Upper lobe of left lung (tissue), 6 donors: Measurements from ENCODE around the gene KLK2. TPM values are rescaled to one million over a fixed set of nuclear protein-coding genes. Genes with fewer than 3 reads are reported as not detected.

Experiments
- ATAC-seq, 2 donors: fragments of 200-7000 bp; cut with Tn5 transposase; one replicate each; pipeline ENCODE4 v1.9.1; 2022; ENCODE audit warnings: mild to moderate bottlenecking in 2 of 2, moderate library complexity in 2 of 2; ENCODE audit not compliant: low FRiP score in 2 of 2
- DNase-seq, 2 donors: peaks; one replicate each; pipeline ENCODE4 v3.0.0-alpha.2; 2019 to 2020
- H3K27ac ChIP-seq, 4 donors: fragments of 200-600 bp; sonication (generic); one replicate each; pipeline ENCODE4 v1.5.1; 2016 to 2019
- H3K27me3 ChIP-seq, 4 donors: fragments of 200-600 bp; sonication (generic); one replicate each; pipeline ENCODE4 v1.5.1; 2017 to 2019
- H3K36me3 ChIP-seq, 4 donors: fragments of 200-600 bp; sonication (generic); one replicate each; pipeline ENCODE4 v1.5.1; 2016 to 2019
- H3K4me1 ChIP-seq, 4 donors: fragments of 200-600 bp; sonication (generic); one replicate each; pipeline ENCODE4 v1.5.1; 2018 to 2019
- H3K4me3 ChIP-seq, 4 donors: fragments of 200-600 bp; sonication (generic); one replicate each; pipeline ENCODE4 v1.5.1; 2017 to 2019; ENCODE audit warnings: mild to moderate bottlenecking in 2 of 4, moderate library complexity in 1 of 4
- H3K9me3 ChIP-seq, 4 donors: fragments of 200-600 bp; sonication (generic); one replicate each; pipeline ENCODE4 v1.5.1; 2018 to 2019
- CTCF ChIP-seq, 6 experiments: fragments of 450-650 bp in 4 of 6; fragments of 200-600 bp in 2 of 6; sonication (generic) in 2 of 6; IDR thresholded peaks; one replicate each; pipeline ENCODE4 v1.5.1; 2016 to 2019; ENCODE audit warnings: antibody characterized with exemption in 6 of 6
- EP300 ChIP-seq, 4 donors: sonication (generic); formaldehyde crosslinking; IDR thresholded peaks; one replicate each; pipeline ENCODE4 v1.5.1; 2017; ENCODE audit warnings: antibody characterized with exemption in 4 of 4, control low read depth in 2 of 4
- POLR2A ChIP-seq, 4 donors: fragments of 450-650 bp; IDR thresholded peaks; one replicate each; pipeline ENCODE4 v1.5.1; 2016 to 2017; ENCODE audit warnings: antibody characterized with exemption in 4 of 4, mild to moderate bottlenecking in 2 of 4
- POLR2AphosphoS5 ChIP-seq, 2 donors: sonication (generic); formaldehyde crosslinking; IDR thresholded peaks; one replicate each; pipeline ENCODE4 v1.5.1; 2017; ENCODE audit warnings: antibody characterized with exemption in 2 of 2
- WGBS, 2 donors: methylation state at CpG; one replicate each; pipeline ENCODE4 v1.1.5; 2017 to 2018; 5-methylcytosine and 5-hydroxymethylcytosine counted together
- total RNA-seq, 6 donors: library from RNA; depleted of rRNA in 4 of 6; stranded (reverse); fragments of >200 nt in 4 of 6; gene quantifications; one replicate each; pipeline versions ENCODE4 v1.1.0 to v1.2.1, GENCODE V29; 2016 to 2021
- donor health status: DM: no; HTN: no; CAD: no; lungs with moderate emphysema.
- donor health status: DM: no; HTN: yes; CAD: no; lungs with severe emphysema.

Gene KLK2
- total RNA-seq, 6 donors from 2014 or later, result not detected

- ATAC-seq (no peak), DNase-seq (no peak)
- no peaks in the 10 kb centered on the region for H3K9me3 ChIP-seq
- H3K4me1 ChIP-seq, result peaks cover 2 to 5% (median 4%) of the 10 kb centered on the region in 4 donors
- H3K27me3 ChIP-seq, result no peaks in the 10 kb centered on the region
- H3K4me3 ChIP-seq, result no peak overlapping the region
- no peak for TF ChIP-seq CTCF (IDR thresholded peaks at IDR 0.05)
- TF ChIP-seq POLR2A (IDR thresholded peaks at IDR 0.05), result no peak
- TF ChIP-seq POLR2AphosphoS5 (IDR thresholded peaks at IDR 0.05), result no peak
- no peak for TF ChIP-seq EP300 (IDR thresholded peaks at IDR 0.05)
- no peak overlapping the region for H3K27ac ChIP-seq
- no peaks in the 10 kb centered on the region for H3K36me3 ChIP-seq
- 40 to 45% methylated on average over 17 of the region's 17 CpGs for WGBS, 2 donors
These were observed 42.8 kb upstream of the KLK2 start for GRCh38 chr19:50830266-50831025.

- Histone ChIP-seq H3K27me3 (peaks cover 0 to 2% (median under 1%) of the 10 kb centered on the region in 4 donors), H3K36me3 (no peaks in the 10 kb centered on the region), H3K9me3 (no peaks in the 10 kb centered on the region), H3K4me1 (peaks cover 4 to 11% (median 9%) of the 10 kb centered on the region in 4 donors), H3K27ac (no peak overlapping the region), H3K4me3 (no peak overlapping the region)
- TF ChIP-seq EP300 (IDR thresholded peaks at IDR 0.05), result no peak
- TF ChIP-seq POLR2AphosphoS5 (IDR thresholded peaks at IDR 0.05), result no peak
- TF ChIP-seq CTCF (IDR thresholded peaks at IDR 0.05), result no peak
- no peak for TF ChIP-seq POLR2A (IDR thresholded peaks at IDR 0.05)
- no peak for DNase-seq
- ATAC-seq, result no peak
- 64 to 75% methylated on average over 7 of the region's 7 CpGs for WGBS, 2 donors
These were observed 42.2 kb upstream of the KLK2 start for GRCh38 chr19:50831026-50831396.

GRCh38 chr19:50832666-50833065 lies 40.6 kb upstream of the KLK2 start:
- ATAC-seq (no peak), DNase-seq (no peak)
- Histone ChIP-seq H3K27me3 (peaks cover 0 to 8% (median 3%) of the 10 kb centered on the region in 4 donors), H3K27ac (no peak overlapping the region), H3K4me3 (no peak overlapping the region), H3K4me1 (peaks cover 4 to 16% (median 10%) of the 10 kb centered on the region in 4 donors), H3K36me3 (no peaks in the 10 kb centered on the region), H3K9me3 (no peaks in the 10 kb centered on the region)
- WGBS, 2 donors, result 68 to 91% methylated on average over 8 of the region's 8 CpGs
- TF ChIP-seq POLR2A (IDR thresholded peaks at IDR 0.05), result no peak
- no peak for TF ChIP-seq CTCF (IDR thresholded peaks at IDR 0.05)
- TF ChIP-seq POLR2AphosphoS5 (IDR thresholded peaks at IDR 0.05), result no peak
- no peak for TF ChIP-seq EP300 (IDR thresholded peaks at IDR 0.05)

- Histone ChIP-seq H3K27ac (no peak within 1 kb of the TSS), H3K36me3 (no peaks in the 10 kb centered on the region), H3K4me1 (peaks cover 4 to 16% (median 10%) of the 10 kb centered on the region in 4 donors), H3K9me3 (no peaks in the 10 kb centered on the region), H3K4me3 (no peak within 1 kb of the TSS), H3K27me3 (peaks cover 0 to 8% (median 3%) of the 10 kb centered on the region in 4 donors)
- WGBS, 2 donors, result 59 to 68% methylated on average over 8 of the region's 8 CpGs
- TF ChIP-seq EP300 (IDR thresholded peaks at IDR 0.05) (no peak), POLR2A (IDR thresholded peaks at IDR 0.05) (no peak), CTCF (IDR thresholded peaks at IDR 0.05) (no peak), POLR2AphosphoS5 (IDR thresholded peaks at IDR 0.05) (no peak)
- no peak for DNase-seq
- no peak for ATAC-seq
These were observed 40.0 kb upstream of the KLK2 start, which contains the start of gene KLK15 for GRCh38 chr19:50833117-50833801. Gene KLK15 (minus strand): TSS chr19:50833574. CDS start chr19:50831492, 2,082 bp downstream.
